GM12891 (cell line): Measurements from ENCODE around the gene NXN.

ENCODE experiments used
- POLR2A ChIP-seq: IDR thresholded peaks from 2 replicates; pipeline ENCODE4 v1.6.1; 2011; ENCODE audit warnings: low read depth, low read length, control low read depth
- POLR2AphosphoS5 ChIP-seq: IDR thresholded peaks from 2 replicates; pipeline ENCODE4 v1.6.1; 2011; ENCODE audit warnings: low read depth, low read length, control low read depth

DNA sequence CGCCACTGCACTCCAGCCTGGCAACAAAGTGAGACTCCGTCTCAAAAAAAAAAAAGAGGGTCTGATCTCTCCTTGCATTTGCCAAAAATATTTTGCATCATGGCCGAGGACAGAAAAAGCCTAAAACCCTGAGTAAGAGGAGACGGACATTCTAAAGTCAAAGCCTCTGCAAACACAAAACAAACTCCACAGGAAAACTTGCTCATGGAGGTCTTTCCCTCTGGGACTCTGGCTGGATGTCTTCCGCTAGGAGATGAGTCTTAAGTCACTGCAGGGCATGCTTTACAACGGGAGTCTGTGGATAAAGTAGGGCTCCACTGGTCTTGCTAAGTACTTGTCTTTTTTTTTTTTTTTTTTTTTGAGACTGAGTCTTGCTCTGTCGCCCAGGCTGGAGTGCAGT lies 123.4 kb downstream of the NXN start:
- TF ChIP-seq POLR2A (no peak), POLR2AphosphoS5 (no peak)
